Mesodermal cell (in vitro differentiated cells): ENCODE data around the gene PVALB.

ENCODE experiments used
- H3K27ac ChIP-seq: 2 replicates; pipeline ENCODE4 v1.7.0; 2013; ENCODE audit warnings: mild to moderate bottlenecking, low read depth, low read length, moderate library complexity; ENCODE audit not compliant: severe bottlenecking
- H3K36me3 ChIP-seq: 2 replicates; pipeline ENCODE4 v1.7.1; 2013; ENCODE audit warnings: mild to moderate bottlenecking, low read length, moderate library complexity; ENCODE audit not compliant: control insufficient read depth, insufficient read depth
- H3K4me1 ChIP-seq: one replicate; pipeline ENCODE4 v1.7.1; 2013; ENCODE audit warnings: mild to moderate bottlenecking, low read length; ENCODE audit not compliant: insufficient read depth, control insufficient read depth, poor library complexity, severe bottlenecking
- H3K4me3 ChIP-seq: 2 replicates; pipeline ENCODE4 v1.7.0; 2013; ENCODE audit warnings: low read length, control low read depth, mild to moderate bottlenecking; ENCODE audit not compliant: insufficient read depth, poor library complexity, severe bottlenecking; ENCODE audit errors: extremely low read depth
- H3K9me3 ChIP-seq: 2 replicates; pipeline ENCODE4 v1.7.1; 2013; ENCODE audit warnings: mild to moderate bottlenecking, low read length, moderate library complexity; ENCODE audit not compliant: control insufficient read depth
- WGBS, 2 experiments: methylation state at CpG; one replicate each; pipeline ENCODE4 v1.1.5; 2013; ENCODE audit warnings: missing lambda C conversion rate in 2 of 2; ENCODE audit not compliant: insufficient coverage in 2 of 2; 5-methylcytosine and 5-hydroxymethylcytosine counted together

Gene PVALB

DNA sequence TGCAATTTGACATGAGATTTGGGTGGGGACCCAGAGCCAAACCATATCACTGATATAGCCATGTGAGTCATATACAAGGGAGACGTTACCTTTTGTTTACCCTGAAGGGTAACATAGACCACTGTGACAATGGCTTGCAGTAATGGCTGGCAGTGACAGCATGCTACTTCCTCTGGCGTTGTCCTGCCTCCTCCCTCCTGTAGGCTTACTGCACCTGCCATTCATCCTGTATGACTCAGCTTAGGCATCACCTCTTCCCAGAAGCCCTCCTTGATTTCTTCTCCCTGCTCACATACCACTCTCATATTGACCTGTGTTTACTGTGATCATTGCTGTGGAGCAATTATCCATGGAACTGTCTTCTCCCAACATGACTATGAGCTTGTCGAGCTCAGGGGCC, 12.0 kb upstream of the PVALB start:
- H3K27ac ChIP-seq: no peak overlapping the region
- peaks cover 2% of the 10 kb centered on the region for H3K4me1 ChIP-seq
- H3K36me3 ChIP-seq: no peaks in the 10 kb centered on the region
- no peaks in the 10 kb centered on the region for H3K9me3 ChIP-seq
- 81 to 84% methylated on average over 3 of the region's 3 CpGs for WGBS, 2 experiments
- H3K4me3 ChIP-seq: no peak overlapping the region

DNA sequence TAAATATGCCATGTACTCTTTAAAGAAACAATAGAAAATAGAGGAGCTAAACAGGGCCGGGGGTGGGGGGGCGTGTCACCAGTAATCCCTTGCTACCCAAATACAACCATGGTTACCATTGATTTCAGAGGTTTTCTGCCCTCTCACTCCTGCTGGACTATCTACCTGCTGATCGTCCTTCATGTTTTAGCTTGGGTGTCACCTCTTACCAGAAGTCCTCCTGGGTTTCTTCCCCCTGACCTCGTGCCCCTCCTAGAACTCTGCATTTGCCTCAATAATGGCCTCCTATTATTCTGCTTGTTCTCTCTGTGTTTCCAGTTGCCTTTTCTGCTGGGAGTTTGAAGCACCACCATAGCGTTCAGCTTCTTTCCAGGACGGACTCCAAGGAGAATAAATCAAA, 9.4 kb upstream of the PVALB start:
- Histone ChIP-seq H3K4me3 (no peak overlapping the region), H3K36me3 (no peaks in the 10 kb centered on the region), H3K27ac (no peak overlapping the region), H3K9me3 (no peaks in the 10 kb centered on the region), H3K4me1 (peaks cover 13% of the 10 kb centered on the region)
- 86 to 98% methylated on average over 5 to 6 of the region's 6 CpGs for WGBS, 2 experiments

DNA sequence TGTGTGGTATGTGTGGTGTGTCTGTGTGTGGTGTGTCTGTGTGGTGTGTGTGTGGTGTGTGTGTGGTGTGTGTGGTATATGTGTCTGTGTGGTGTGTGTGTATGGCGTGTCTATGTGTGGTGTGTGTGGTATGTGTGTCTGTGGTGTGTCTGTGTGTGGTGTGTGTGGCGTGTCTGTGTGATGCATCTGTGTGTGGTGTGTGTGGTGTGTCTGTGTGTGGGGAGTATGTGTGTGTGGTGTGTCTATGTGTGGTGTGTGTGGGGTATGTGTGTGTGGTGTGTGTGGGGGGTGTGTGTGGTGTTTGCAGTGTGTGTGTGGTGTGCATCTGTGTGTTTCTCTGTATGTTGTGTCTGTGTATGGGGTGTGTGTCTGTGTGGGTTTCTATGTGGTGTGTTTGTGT, 7.8 kb upstream of the PVALB start:
- Histone ChIP-seq H3K27ac (no peak overlapping the region), H3K9me3 (no peaks in the 10 kb centered on the region), H3K36me3 (no peaks in the 10 kb centered on the region), H3K4me1 (peaks cover 13% of the 10 kb centered on the region), H3K4me3 (no peak overlapping the region)
- WGBS, 2 experiments: 86 to 93% methylated on average over 2 of the region's 2 CpGs

DNA sequence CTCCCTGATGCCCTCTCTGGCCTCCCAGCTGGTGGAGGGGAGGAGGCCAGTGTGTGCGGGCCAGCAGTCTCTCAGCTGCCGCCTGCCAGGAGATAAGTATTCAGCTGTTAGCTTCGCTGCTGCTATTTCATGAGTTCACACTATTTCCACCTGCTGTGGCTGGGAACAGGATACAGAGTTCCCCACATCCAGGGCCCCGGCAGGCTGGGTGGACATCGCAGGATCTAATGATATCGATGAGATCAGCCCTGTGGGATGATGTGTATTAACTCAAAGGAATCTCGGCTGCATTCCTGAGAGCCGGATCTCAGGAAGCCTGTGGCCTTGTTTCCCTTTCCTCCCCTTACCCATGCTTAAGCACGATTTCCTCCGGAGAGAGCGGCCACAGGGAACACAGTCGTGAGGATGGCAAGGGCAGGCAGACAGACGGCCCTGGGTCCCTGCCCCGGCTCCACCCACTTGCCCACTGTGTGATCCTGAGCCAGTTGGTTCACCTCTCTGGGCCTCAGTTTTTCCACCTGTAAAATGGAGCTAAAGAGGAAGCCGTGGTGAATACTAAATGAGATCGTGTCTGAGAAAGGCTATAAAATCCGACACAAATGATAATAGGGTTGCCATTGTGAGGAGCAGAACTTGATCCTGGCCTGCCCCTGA, 6.5 kb upstream of the PVALB start:
- peaks cover 24% of the 10 kb centered on the region for H3K4me1 ChIP-seq
- no peaks in the 10 kb centered on the region for H3K9me3 ChIP-seq
- H3K27ac ChIP-seq: peak overlapping the region; percentile 82
- WGBS, 2 experiments: 59 to 71% methylated on average over 8 to 17 of the region's 17 CpGs
- no peaks in the 10 kb centered on the region for H3K36me3 ChIP-seq
- no peak overlapping the region for H3K4me3 ChIP-seq

DNA sequence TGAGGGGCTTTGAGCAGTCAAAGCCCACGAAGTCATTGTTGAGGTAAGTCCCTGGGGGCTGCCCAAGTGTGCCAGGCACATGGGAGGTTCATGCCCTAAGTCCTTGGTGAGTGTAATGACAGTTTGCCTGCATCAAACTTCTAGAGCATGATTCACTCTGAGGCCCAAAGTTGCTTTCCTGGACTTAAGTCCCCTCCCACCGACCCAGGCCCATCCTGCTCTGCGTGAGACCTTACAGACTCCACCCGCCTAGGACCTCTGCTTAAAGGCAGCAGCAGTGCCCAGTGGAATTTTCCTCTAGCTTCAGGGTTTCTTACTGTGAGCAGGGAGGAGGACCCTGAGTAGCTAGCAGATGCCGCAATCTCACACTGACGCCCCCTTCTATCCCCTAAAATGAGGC, 5.7 kb upstream of the PVALB start:
- H3K4me3 ChIP-seq: no peak overlapping the region
- WGBS, 2 experiments: 51 to 64% methylated on average over 4 of the region's 6 CpGs
- H3K36me3 ChIP-seq: no peaks in the 10 kb centered on the region
- no peaks in the 10 kb centered on the region for H3K9me3 ChIP-seq
- peak overlapping the region; percentile 82 for H3K27ac ChIP-seq
- H3K4me1 ChIP-seq: peaks cover 26% of the 10 kb centered on the region

DNA sequence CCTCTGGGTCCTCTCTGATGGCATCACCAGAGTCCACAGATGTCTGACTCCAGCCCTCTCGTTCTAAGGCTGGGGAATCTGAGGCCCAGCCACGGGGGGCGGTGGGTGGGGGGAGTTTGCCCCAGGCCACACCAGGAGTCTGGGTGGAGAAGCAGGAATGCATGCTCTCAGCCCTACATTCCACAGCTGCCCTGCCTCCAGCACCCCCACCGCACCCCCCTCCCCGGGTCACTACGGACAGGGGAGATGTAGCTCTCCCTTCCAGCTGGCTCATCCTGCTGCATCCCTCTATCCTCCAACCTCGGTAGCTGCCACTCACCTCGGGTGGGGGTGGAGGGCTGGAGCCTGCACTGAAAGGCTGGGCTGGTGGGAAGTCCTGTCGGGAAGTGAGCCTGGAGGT, 2.3 kb upstream of the PVALB start:
- no peaks in the 10 kb centered on the region for H3K36me3 ChIP-seq
- H3K27ac ChIP-seq: no peak overlapping the region
- H3K9me3 ChIP-seq: no peaks in the 10 kb centered on the region
- H3K4me1 ChIP-seq: peaks cover 30% of the 10 kb centered on the region
- WGBS, 2 experiments: 26 to 27% methylated on average over 3 to 6 of the region's 9 CpGs
- H3K4me3 ChIP-seq: no peak overlapping the region

DNA sequence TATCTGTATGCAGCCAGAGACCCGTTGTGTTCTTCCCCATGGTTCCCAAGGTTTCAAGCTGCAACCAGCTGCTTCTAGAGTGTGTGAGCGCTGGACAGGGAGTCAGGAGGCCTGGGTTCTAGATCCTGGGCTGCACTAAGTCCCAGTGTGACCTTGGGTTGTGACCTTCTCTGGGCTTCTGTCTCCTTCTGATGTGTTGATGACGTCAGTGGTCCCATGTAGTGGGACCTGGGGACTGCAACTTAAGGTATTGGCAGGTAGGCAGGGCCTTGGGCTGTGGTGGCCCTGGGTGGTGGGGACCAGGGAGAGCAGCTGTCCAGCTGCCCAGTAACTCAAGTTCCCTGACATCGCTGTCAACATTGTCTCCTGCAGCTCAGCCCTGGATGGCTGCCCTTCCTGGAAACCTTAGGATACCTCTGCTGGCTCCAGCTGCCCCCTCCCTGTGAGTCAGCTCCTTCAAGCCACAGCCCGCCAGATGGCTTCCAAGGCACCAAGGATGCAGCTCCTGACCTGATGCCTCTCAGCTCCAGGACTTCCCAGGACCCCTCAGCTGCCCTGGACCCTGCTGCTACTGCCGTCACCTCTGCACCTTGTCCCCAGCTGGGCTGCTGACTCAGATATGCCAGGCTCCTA, 1.3 kb upstream of the PVALB start:
- Histone ChIP-seq H3K4me3 (no peak overlapping the region), H3K27ac (no peak overlapping the region), H3K4me1 (peaks cover 26% of the 10 kb centered on the region), H3K36me3 (no peaks in the 10 kb centered on the region), H3K9me3 (no peaks in the 10 kb centered on the region)
- 84 to 89% methylated on average over 5 to 6 of the region's 6 CpGs for WGBS, 2 experiments

DNA sequence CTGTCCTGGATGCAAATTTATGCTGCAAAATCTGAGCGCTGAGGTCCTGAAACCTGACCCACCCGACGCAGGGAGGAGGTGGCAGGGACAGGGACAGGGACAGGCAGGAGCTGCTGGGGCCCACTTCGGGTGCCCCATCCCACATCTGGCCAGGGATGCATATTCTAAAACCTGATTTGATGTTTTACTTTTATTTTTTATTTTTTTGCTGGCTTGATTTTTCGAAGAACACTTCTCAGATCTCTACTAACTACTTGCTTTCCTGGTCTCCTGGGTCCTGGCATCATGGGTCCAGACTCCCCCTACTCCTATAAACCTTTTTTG, 652 bp upstream of the PVALB start:
- no peak overlapping the region for H3K27ac ChIP-seq

DNA sequence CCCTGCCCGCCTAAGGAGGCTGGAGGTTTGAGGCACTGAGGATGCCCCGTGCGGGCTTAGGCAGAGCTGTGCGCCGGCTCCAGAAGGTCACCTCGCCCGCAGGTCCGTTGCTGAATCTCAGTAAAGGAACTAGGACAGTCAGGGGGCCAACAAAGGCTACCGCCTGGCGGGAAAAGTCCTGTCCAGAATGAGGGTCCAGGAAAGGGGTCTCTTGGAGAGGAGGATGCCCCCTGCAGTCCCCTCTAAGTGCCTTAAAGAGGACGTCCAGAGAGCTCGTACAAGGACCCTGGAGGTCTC, 548 bp downstream of the PVALB start:
- WGBS, 2 experiments: 2 to 3% methylated on average over 11 of the region's 12 CpGs
- Histone ChIP-seq H3K4me1 (peaks cover 17% of the 10 kb centered on the region), H3K27ac (no peak overlapping the region), H3K36me3 (no peaks in the 10 kb centered on the region), H3K4me3 (peak overlapping the region; percentile 18), H3K9me3 (no peaks in the 10 kb centered on the region)

More for the DNA sequence above, 652 bp upstream of the PVALB start:
- peaks cover 23% of the 10 kb centered on the region for H3K4me1 ChIP-seq
- H3K36me3 ChIP-seq: no peaks in the 10 kb centered on the region
- no peak overlapping the region for H3K4me3 ChIP-seq
- WGBS, 2 experiments: 12 to 20% methylated on average over 3 of the region's 5 CpGs
- no peaks in the 10 kb centered on the region for H3K9me3 ChIP-seq

DNA sequence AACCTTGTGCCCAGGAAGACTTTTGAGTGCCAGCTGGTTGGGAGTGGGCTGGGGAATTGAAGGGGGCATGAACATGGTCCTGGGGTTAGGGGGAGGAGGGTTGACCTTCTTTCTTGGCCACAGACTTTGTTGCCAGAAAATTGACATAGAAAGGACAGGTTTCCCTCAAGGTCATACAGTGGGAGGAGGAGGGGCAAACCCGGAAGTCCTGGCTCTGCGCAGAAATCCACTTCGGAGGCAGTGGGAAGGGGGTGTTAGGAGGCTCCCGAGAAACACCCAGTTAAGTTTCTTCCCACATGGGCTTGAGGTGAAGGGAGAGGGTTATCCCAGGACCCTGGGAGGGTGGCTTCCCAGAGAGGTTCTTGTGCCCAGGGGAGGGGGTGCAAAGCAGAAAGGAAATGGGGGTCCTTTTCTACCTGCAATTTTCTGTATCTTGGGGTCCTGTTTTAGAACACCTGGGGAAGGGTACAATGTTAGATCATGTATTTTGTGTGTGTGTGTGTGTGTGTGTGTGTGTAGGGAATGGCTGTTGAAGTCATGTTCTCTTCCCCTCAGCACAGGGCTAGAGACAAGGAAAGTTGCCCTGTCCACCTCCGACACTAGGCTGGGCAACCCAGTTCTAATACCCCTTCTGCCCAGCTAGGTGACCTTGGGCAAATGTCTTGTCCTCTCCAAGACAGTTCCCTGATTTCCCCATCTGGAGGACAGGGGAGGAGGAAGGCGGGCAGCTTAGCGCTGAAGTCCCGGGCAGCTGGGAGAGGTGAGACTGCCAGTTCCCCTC, 1.1 kb downstream of the PVALB start:
- peaks cover 17% of the 10 kb centered on the region for H3K4me1 ChIP-seq
- no peaks in the 10 kb centered on the region for H3K36me3 ChIP-seq
- H3K9me3 ChIP-seq: no peaks in the 10 kb centered on the region
- no peak overlapping the region for H3K4me3 ChIP-seq
- H3K27ac ChIP-seq: no peak overlapping the region
- 45 to 67% methylated on average over 5 to 8 of the region's 8 CpGs for WGBS, 2 experiments

DNA sequence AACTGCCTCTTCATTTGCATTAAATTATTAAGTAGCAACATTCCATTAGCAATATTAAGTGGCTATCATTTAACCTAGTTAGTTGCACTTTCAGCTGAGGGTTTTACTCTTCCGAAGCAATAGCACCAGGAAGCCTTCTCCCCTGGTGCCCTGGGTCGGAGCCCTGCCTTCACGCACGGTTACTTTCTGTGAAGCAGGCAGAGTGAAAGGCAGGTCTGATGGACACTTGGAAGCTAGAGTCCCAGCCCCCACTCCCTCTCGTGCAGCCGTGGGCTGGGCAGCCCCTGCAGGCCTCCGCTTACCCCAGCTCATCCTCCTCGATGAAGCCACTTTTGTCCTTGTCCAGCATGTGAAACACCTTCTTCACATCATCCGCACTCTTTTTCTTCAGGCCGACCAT, 2.0 kb downstream of the PVALB start:
- H3K9me3 ChIP-seq: no peaks in the 10 kb centered on the region
- WGBS, 2 experiments: 62 to 83% methylated on average over 7 of the region's 10 CpGs
- H3K4me3 ChIP-seq: no peak overlapping the region
- no peak overlapping the region for H3K27ac ChIP-seq
- no peaks in the 10 kb centered on the region for H3K36me3 ChIP-seq
- peaks cover 17% of the 10 kb centered on the region for H3K4me1 ChIP-seq
